ENCODE data around the gene RNF19B. TPM values are rescaled to one million over a fixed set of nuclear protein-coding genes. Genes with fewer than 3 reads are reported as not detected.
"Not testable (repeated sequence)": the region's sequence is repeated elsewhere in the genome, so short reads cannot be mapped to it uniquely, and the experiment has no call there.

RNF19B gene
- total and polyA plus RNA-seq, 2 of the 13 experiments (the other 11 are each of a cell fraction or from before 2014, with no cell fraction given) = 15.3 to 22.5 TPM

DNA sequence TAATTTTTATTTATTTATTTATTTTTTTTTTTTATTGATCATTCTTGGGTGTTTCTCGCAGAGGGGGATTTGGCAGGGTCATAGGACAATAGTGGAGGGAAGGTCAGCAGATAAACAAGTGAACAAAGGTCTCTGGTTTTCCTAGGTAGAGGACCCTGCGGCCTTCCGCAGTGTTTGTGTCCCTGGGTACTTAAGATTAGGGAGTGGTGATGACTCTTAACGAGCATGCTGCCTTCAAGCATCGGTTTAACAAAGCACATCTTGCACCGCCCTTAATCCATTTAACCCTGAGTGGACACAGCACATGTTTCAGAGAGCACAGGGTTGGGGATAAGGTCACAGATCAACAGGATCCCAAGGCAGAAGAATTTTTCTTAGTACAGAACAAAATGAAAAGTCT is 8.8 kb upstream of the RNF19B start:
- H3K9ac ChIP-seq (ENCODE audit: insufficient read depth, low read depth, low read length); H4K20me1 ChIP-seq (ENCODE audit: insufficient read depth, low read length); H3K79me2 ChIP-seq (ENCODE audit: insufficient read depth, low read length); BruUV-seq (replicated peaks); FAIRE-seq; ATAC-seq; POLR2A ChIA-PET; H3K9me3 ChIP-seq (ENCODE audit: low read length); H2AFZ ChIP-seq (ENCODE audit: low read length); intact Hi-C loops (cut with micrococcal nuclease; ENCODE audit: unreplicated experiment); H3K27ac ChIP-seq (ENCODE audit: extremely low read length, insufficient read depth, low read length); in situ Hi-C loops (cut with HindIII; ENCODE audit: extremely low pct_ligation_motif_present, low pct_unique_long_range_greater_than_20kb); H3K36me3 ChIP-seq (replicated peaks in 1 of 2; ENCODE audit: control insufficient read depth in 1 of 2, insufficient read depth in 2 of 2, low read length in 2 of 2); DNase-seq (ENCODE audit: low spot score); CTCF ChIA-PET (ENCODE audit: low intra/inter-chr PET ratio, low total read pairs): not testable (repeated sequence)
- H3K27me3 ChIP-seq (ENCODE audit: control insufficient read depth in 1 of 2, insufficient read depth in 2 of 2, low read length in 2 of 2) = peaks cover 5 to 30% of the 10 kb centered on the region in 2 experiments; a peak in 3 of 5 replicates
- H3K4me2 ChIP-seq (ENCODE audit: low read depth, low read length) = peak overlapping the region; percentile 98; the same call in 1 of the 2 replicates
- peaks cover 11% of the 10 kb centered on the region for H3K4me1 ChIP-seq (ENCODE audit: insufficient read depth, low read length)
- 14% methylated on average over 6 of the region's 6 CpGs for WGBS (ENCODE audit: low lambda C conversion rate)
- H3K4me3 ChIP-seq (replicated peaks in 1 of 3; ENCODE audit: insufficient read depth in 1 of 3, low read depth in 2 of 3, low read length in 3 of 3) = peak overlapping the region in 1 of 3 experiments; percentile 77; a peak in 3 of 6 replicates

DNA sequence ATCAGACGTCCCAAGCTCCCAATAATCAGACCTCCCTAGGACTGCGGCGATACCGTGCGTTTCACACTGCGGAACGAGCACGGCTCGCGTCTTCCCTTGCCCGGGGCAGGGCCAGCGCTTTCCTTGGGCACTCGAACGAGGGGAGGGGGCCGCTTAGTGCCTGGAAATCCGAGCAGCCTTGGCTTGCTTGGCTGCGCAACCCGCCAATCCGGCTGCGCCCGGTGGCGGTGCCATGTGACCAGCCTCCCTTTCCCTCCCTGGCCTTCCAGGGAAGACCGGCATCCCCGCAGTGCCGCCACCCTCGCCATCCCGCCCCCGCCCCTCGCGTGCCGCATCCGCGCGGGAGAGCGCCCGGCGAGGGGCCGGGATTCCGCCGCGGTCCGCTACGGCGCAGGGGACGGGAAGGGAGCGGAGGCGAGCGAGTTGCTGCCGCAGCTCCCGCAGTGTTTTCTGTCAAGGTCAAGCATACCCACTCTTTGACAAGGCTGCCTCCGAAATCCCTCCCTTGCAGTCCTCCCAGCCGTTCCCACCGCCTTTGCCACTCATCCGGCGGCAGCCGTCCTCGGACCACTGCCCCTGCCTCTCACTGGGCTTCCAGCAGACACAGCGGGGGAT is 8.3 kb upstream of the RNF19B start:
- Histone ChIP-seq H3K4me3 (replicated peaks in 1 of 3; ENCODE audit: insufficient read depth in 1 of 3, low read depth in 2 of 3, low read length in 3 of 3) (peak overlapping the region; percentile 45 to 77 (median 54)), H3K27me3 (ENCODE audit: control insufficient read depth in 1 of 2, insufficient read depth in 2 of 2, low read length in 2 of 2) (peaks cover 5 to 30% of the 10 kb centered on the region in 2 experiments; a peak in 3 of 5 replicates), H4K20me1 (ENCODE audit: insufficient read depth, low read length) (no peaks in the 10 kb centered on the region), H3K36me3 (replicated peaks in 1 of 2; ENCODE audit: control insufficient read depth in 1 of 2, insufficient read depth in 2 of 2, low read length in 2 of 2) (no peaks in the 10 kb centered on the region), H3K27ac (ENCODE audit: extremely low read length, insufficient read depth, low read length) (no peak overlapping the region), H3K4me1 (ENCODE audit: insufficient read depth, low read length) (peaks cover 11% of the 10 kb centered on the region), H3K9me3 (ENCODE audit: low read length) (no peaks in the 10 kb centered on the region), H3K9ac (ENCODE audit: insufficient read depth, low read depth, low read length) (peak overlapping the region; percentile 31; the same call in 1 of the 2 replicates), H3K4me2 (ENCODE audit: low read depth, low read length) (peak overlapping the region; percentile 98), H3K79me2 (ENCODE audit: insufficient read depth, low read length) (no peaks in the 10 kb centered on the region), H2AFZ (ENCODE audit: low read length) (no peak overlapping the region)
- peak; percentile 77 for ATAC-seq
- intact Hi-C loops (cut with micrococcal nuclease; ENCODE audit: unreplicated experiment) = no loop called here
- in situ Hi-C loops (cut with HindIII; ENCODE audit: extremely low pct_ligation_motif_present, low pct_unique_long_range_greater_than_20kb) = no loop called here
- no peak for FAIRE-seq
- CTCF ChIA-PET (ENCODE audit: low intra/inter-chr PET ratio, low total read pairs) = no interaction called here
- POLR2A ChIA-PET = interaction anchor here (1.0 to 1.2 kb wide), 2 partner anchors 8 to 29 kb away, joined by 3 to 4 read pairs; partner anchors contain the start of gene RNF19B
- no peak for DNase-seq (ENCODE audit: low spot score)
- WGBS (ENCODE audit: low lambda C conversion rate) = 4% methylated on average over 18 of the region's 58 CpGs
- no TSS peak for BruUV-seq (replicated peaks)
- TF ChIP-seq ARNT2 (CRISPR knock-in tag; IDR thresholded peaks at IDR 0.05; ENCODE audit: low read depth) = no peak
- peak; percentile 44; the same call in 1 of the 2 replicates for TF ChIP-seq GABPB1 (CRISPR knock-in tag; IDR thresholded peaks at IDR 0.05)
- TF ChIP-seq, protein P1, sequence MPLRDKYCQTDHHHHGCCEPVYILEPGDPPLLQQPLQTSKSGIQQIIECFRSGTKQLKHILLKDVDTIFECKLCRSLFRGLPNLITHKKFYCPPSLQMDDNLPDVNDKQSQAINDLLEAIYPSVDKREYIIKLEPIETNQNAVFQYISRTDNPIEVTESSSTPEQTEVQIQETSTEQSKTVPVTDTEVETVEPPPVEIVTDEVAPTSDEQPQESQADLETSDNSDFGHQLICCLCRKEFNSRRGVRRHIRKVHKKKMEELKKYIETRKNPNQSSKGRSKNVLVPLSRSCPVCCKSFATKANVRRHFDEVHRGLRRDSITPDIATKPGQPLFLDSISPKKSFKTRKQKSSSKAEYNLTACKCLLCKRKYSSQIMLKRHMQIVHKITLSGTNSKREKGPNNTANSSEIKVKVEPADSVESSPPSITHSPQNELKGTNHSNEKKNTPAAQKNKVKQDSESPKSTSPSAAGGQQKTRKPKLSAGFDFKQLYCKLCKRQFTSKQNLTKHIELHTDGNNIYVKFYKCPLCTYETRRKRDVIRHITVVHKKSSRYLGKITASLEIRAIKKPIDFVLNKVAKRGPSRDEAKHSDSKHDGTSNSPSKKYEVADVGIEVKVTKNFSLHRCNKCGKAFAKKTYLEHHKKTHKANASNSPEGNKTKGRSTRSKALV (CRISPR knock-in tag; IDR thresholded peaks at IDR 0.05) = 0 out of 2 replicates have a peak, but pooled peaks have one; percentile 30
- peak; percentile 37; the same call in 1 of the 2 replicates for TF ChIP-seq ZFP91 (CRISPR knock-in tag; IDR thresholded peaks at IDR 0.05; ENCODE audit: borderline replicate concordance)
- TF ChIP-seq ZMAT3 (CRISPR knock-in tag; conservative IDR thresholded peaks at IDR 0.05) = peak; percentile 39; the same call in 1 of the 2 replicates
- peak; percentile 40; the same call in 1 of the 2 replicates for TF ChIP-seq SAP130 (CRISPR knock-in tag; IDR thresholded peaks at IDR 0.05; ENCODE audit: low read depth)
- peak; percentile 54 for TF ChIP-seq MAX (IDR thresholded peaks at IDR 0.05)
- no peak for TF ChIP-seq ZNF557 (CRISPR knock-in tag; IDR thresholded peaks at IDR 0.05)
- peak; percentile 66; the same call in 1 of the 2 replicates for TF ChIP-seq ZNF263 (CRISPR knock-in tag; IDR thresholded peaks at IDR 0.05)
- TF ChIP-seq MTF2 (CRISPR knock-in tag; IDR thresholded peaks at IDR 0.05; ENCODE audit: borderline replicate concordance) = peak; percentile 75; the same call in 1 of the 2 replicates
- no peak for TF ChIP-seq NFIB (CRISPR knock-in tag; IDR thresholded peaks at IDR 0.05; ENCODE audit: borderline replicate concordance)
- TF ChIP-seq RXRA (CRISPR knock-in tag; IDR thresholded peaks at IDR 0.05) = 0 out of 2 replicates have a peak, but pooled peaks have one; percentile 23
